H1 (cell line): Measurements from ENCODE around the gene FAM81A. TPM values are rescaled to one million over a fixed set of nuclear protein-coding genes. Genes with fewer than 3 reads are reported as not detected.
A peak's percentile ranks its signal among the peaks of the same experiment; 100 is the strongest.

Experiments used
- BACH1 ChIP-seq: IDR thresholded peaks from 2 replicates; pipeline ENCODE4 v1.6.1; 2012; ENCODE audit warnings: low read length, improper control_type of control experiment
- CBX8 ChIP-seq: fragments of 300-800, 300-1000 bp; sonication (generic); IDR thresholded peaks from 2 replicates; pipeline ENCODE4 v1.7.1; 2016; ENCODE audit warnings: low read depth, low read length, borderline replicate concordance
- FOSL1 ChIP-seq: IDR thresholded peaks from 2 replicates; pipeline ENCODE4 v1.6.1; 2011; ENCODE audit warnings: mild to moderate bottlenecking, low read depth, low read length, moderate library complexity; ENCODE audit not compliant: insufficient read depth
- GTF2F1 ChIP-seq: IDR thresholded peaks from 2 replicates; pipeline ENCODE4 v1.6.1; 2012; ENCODE audit warnings: low read depth, low read length, improper control_type of control experiment, borderline replicate concordance
- KDM1A ChIP-seq: fragments of 200-600, 300-600 bp; sonication (generic); IDR thresholded peaks from 2 replicates; pipeline ENCODE4 v1.7.1; 2016; ENCODE audit warnings: mild to moderate bottlenecking, low read length, borderline replicate concordance
- POLR2AphosphoS5 ChIP-seq: IDR thresholded peaks from 2 replicates; pipeline ENCODE4 v1.6.1; 2011; ENCODE audit warnings: low read depth, low read length
- POU5F1 ChIP-seq: IDR thresholded peaks from 2 replicates; pipeline ENCODE4 v1.6.1; 2011; ENCODE audit warnings: low read depth, mild to moderate bottlenecking, low read length, moderate library complexity
- SIN3A ChIP-seq, 2 experiments: IDR thresholded peaks in 1 of 2; conservative IDR thresholded peaks in 1 of 2; 2 replicates each; pipeline ENCODE4 v1.6.1; 2011 to 2012; ENCODE audit warnings: low read length in 2 of 2, improper control_type of control experiment in 1 of 2, low read depth in 1 of 2, mild to moderate bottlenecking in 1 of 2
- SP2 ChIP-seq: IDR thresholded peaks from 2 replicates; pipeline ENCODE4 v1.6.1; 2012; ENCODE audit warnings: mild to moderate bottlenecking, low read length, inconsistent platforms
- USF2 ChIP-seq: IDR thresholded peaks from 2 replicates; pipeline ENCODE4 v1.6.1; 2011; ENCODE audit warnings: low read length, improper control_type of control experiment
- polyA plus RNA-seq, 7 experiments: library from polyadenylated mRNA; depleted of rRNA in 3 of 7; stranded (reverse) in 5 of 7; unstranded in 2 of 7; fragments of >200 nt in 5 of 7; fragments of 200-250 nt in 2 of 7; gene quantifications; 1 replicate in 5 of 7; 2 replicates in 1 of 7; 4 replicates in 1 of 7; pipeline versions ENCODE4 v1.2.1 to v1.2.3, GENCODE V29; 2011 to 2013; ENCODE audit warnings: missing spikeins in 2 of 7, mixed read lengths in 2 of 7
- total RNA-seq: library from RNA; stranded (reverse); fragmentation: NEBNext Ultra II Directional; extraction: Animal tissue kit (Norgen Biotek cat#: 25700); gene quantifications from 2 replicates; pipeline ENCODE4 v1.2.1, GENCODE V29; 2021

The FAM81A gene
- total and polyA plus RNA-seq, 2 of the 8 experiments (the other 6 are each of a cell fraction or from before 2014, with no cell fraction given), result 0.56 to 3.0 TPM

- no peak for TF ChIP-seq USF2
- no peak for TF ChIP-seq BACH1
- no peak for TF ChIP-seq KDM1A
- no peak for TF ChIP-seq POU5F1
- no peak for TF ChIP-seq FOSL1
- no peak for TF ChIP-seq POLR2AphosphoS5
- TF ChIP-seq CBX8, result no peak
- TF ChIP-seq GTF2F1, result no peak
- TF ChIP-seq SP2, result no peak
- 0 out of 4 replicates have a peak, but pooled peaks of 1 of the 2 experiments have one; percentile 29 for TF ChIP-seq SIN3A (conservative IDR thresholded peaks at IDR 0.05 in 1 of 2, IDR thresholded peaks at IDR 0.05 in 1 of 2; ENCODE audit: low read depth in 1 of 2, low read length in 2 of 2)
Observed at GRCh38 chr15:59492389-59493377, 54.7 kb downstream of the FAM81A start (continued).
